HUES48 (cell line): Measurements from ENCODE around the gene ABCB8.

Experiments
- H3K27ac ChIP-seq: one replicate; pipeline ENCODE4 v1.7.0; 2013; ENCODE audit warnings: low read depth, low read length, inconsistent platforms
- H3K27me3 ChIP-seq: 2 replicates; pipeline ENCODE4 v1.6.1; 2013; ENCODE audit warnings: mild to moderate bottlenecking, low read length; ENCODE audit not compliant: control insufficient read depth, insufficient read depth
- H3K36me3 ChIP-seq: 2 replicates; pipeline ENCODE4 v1.6.1; 2013; ENCODE audit warnings: low read length; ENCODE audit not compliant: control insufficient read depth, insufficient read depth
- H3K4me1 ChIP-seq: 2 replicates; pipeline ENCODE4 v1.6.1; 2013; ENCODE audit warnings: mild to moderate bottlenecking, low read length; ENCODE audit not compliant: control insufficient read depth, insufficient read depth
- H3K4me3 ChIP-seq: 2 replicates; pipeline ENCODE4 v1.5.1; 2013; ENCODE audit warnings: mild to moderate bottlenecking, low read depth, low read length
- H3K9ac ChIP-seq: 2 replicates; pipeline ENCODE4 v1.6.1; 2013; ENCODE audit warnings: mild to moderate bottlenecking, low read depth, low read length, moderate library complexity
- H3K9me3 ChIP-seq: 2 replicates; pipeline ENCODE4 v1.6.1; 2013; ENCODE audit warnings: low read length; ENCODE audit not compliant: control insufficient read depth, insufficient read depth

Gene ABCB8

GRCh38 chr7:151028131-151028947, at the start of gene ABCB8:
Gene ABCB8 (plus strand): TSS chr7:151028450. CDS start chr7:151028516, 66 bp downstream.
- H3K9me3 ChIP-seq = no peaks in the 10 kb centered on the region
- H3K27ac ChIP-seq = peak within 1 kb of the TSS; percentile 82
- H3K4me3 ChIP-seq = peak within 1 kb of the TSS; percentile 92
- H3K4me1 ChIP-seq = peaks cover 6% of the 10 kb centered on the region
- no peaks in the 10 kb centered on the region for H3K27me3 ChIP-seq
- H3K36me3 ChIP-seq = no peaks in the 10 kb centered on the region
- H3K9ac ChIP-seq = no peak within 1 kb of the TSS; the same call in 1 of the 2 replicates

DNA sequence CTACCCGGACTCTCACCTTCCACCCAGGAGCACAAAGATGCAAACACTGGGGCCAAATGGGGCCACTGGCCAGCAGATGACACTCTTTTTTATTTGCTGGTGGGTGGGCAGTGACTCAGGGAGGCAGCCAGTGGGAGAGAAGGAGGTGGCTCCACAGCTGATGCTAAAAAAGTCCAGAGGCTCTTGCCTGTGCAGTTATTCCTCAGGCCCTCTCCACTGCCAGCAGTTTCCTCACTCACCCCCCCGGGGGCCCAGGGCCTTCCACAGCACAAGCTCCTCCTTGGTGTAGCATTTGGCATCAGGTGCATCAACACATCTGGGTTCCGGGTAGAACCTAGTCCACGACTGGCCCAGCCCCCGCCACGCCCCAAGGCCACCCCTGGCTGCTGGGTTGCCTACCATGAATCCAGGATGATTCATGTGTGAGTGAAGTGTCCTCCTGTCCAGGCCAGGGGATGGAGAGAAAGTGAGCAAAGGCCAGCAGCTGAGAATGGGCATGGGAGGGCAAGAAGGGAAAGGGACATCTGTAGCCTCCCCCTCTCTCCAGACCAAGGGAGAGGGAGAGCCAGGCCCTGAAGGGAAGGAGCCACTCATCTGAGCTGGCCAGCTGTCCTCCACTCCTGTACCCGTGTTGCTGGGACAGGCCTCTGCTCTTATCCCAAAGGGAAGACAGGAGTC, 48.4 kb upstream of the ABCB8 start:
- H3K36me3 ChIP-seq = no peaks in the 10 kb centered on the region
- H3K4me1 ChIP-seq = peaks cover 39% of the 10 kb centered on the region
- H3K27me3 ChIP-seq = peaks cover 63% of the 10 kb centered on the region
- no peak overlapping the region for H3K27ac ChIP-seq
- no peak overlapping the region for H3K9ac ChIP-seq
- peak overlapping the region; percentile 61 for H3K4me3 ChIP-seq
- H3K9me3 ChIP-seq = no peaks in the 10 kb centered on the region

DNA sequence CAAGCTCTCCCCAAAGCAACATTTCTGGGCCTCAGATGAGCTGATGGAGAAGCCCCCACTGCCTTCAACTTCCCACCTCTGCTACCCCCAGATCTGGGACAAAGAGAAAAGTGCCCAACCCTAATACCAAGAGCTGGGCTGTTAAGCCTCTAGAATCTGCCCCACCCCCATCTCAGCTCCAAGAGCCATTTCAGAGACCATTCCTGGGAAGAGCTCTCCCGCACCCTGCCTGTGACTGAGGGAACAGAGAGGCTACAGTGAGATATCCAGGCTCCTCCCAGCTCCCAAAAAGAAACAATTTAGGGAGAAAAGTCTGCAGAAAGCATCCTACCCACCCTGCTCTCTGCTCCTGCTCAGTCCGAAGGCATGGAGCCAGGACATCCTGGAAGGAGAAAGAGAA, 47.6 kb upstream of the ABCB8 start:
- Histone ChIP-seq H3K4me3 (no peak overlapping the region), H3K4me1 (peaks cover 33% of the 10 kb centered on the region), H3K27me3 (peaks cover 56% of the 10 kb centered on the region)

DNA sequence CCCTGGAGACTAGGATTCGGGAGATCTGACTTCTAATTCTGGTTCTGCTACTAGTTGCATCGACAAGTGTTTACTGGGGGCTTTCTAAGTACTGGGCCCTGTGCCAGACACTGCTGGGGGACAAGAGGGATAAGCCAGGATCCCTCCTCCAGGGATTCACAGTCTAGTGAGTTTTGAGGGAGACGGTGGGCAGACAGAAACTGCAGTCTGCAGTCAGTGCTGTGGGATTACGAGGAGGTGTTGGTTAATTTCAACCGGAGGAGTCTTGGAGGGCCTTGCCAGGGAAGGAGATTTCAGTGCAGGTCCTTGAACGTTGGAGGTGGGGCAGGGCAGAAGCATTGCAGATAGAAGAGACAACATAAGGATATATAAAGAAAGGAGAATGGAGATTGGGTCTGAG, 46.6 kb upstream of the ABCB8 start:
- no peak overlapping the region for H3K27ac ChIP-seq
- H3K4me3 ChIP-seq = no peak overlapping the region
- no peak overlapping the region for H3K9ac ChIP-seq
- no peaks in the 10 kb centered on the region for H3K9me3 ChIP-seq
- peaks cover 25% of the 10 kb centered on the region for H3K4me1 ChIP-seq
- H3K36me3 ChIP-seq = no peaks in the 10 kb centered on the region
- H3K27me3 ChIP-seq = peaks cover 48% of the 10 kb centered on the region

More for the DNA sequence above, 47.6 kb upstream of the ABCB8 start:
- Histone ChIP-seq H3K9ac (no peak overlapping the region), H3K9me3 (no peaks in the 10 kb centered on the region), H3K36me3 (no peaks in the 10 kb centered on the region), H3K27ac (no peak overlapping the region)

- Histone ChIP-seq H3K27me3 (peaks cover 41% of the 10 kb centered on the region), H3K4me3 (no peak overlapping the region), H3K27ac (no peak overlapping the region), H3K36me3 (no peaks in the 10 kb centered on the region), H3K9ac (no peak overlapping the region), H3K9me3 (no peaks in the 10 kb centered on the region), H3K4me1 (peaks cover 18% of the 10 kb centered on the region)
Measured at GRCh38 chr7:150982351-150982750, 45.9 kb upstream of the ABCB8 start.

DNA sequence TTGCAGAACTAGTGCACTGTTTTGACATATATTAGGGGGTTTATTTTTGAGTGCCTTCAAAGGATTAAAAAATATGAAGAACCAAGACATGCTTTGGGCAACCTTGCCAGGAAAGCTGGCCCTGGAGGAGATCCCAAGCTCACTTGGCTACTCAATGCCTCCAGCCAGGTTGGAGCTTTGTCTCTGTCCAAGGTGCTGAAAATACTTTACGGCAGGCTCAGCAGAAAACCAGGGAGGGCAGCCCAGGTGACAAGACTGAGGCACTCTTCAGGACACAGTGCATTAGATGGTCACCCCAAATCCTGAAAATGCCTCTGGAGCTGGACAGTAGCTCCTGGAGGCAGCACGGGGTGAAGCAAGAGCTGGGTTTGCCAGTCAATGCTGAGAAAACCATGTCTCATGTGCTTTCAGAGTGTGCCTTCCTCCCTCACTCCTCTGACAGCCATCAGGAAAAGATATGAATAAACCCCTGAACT, 44.3 kb upstream of the ABCB8 start:
- peaks cover 18% of the 10 kb centered on the region for H3K4me1 ChIP-seq
- no peak overlapping the region for H3K4me3 ChIP-seq
- no peaks in the 10 kb centered on the region for H3K9me3 ChIP-seq
- H3K36me3 ChIP-seq = no peaks in the 10 kb centered on the region
- no peak overlapping the region for H3K9ac ChIP-seq
- H3K27me3 ChIP-seq = peaks cover 39% of the 10 kb centered on the region
- H3K27ac ChIP-seq = no peak overlapping the region

DNA sequence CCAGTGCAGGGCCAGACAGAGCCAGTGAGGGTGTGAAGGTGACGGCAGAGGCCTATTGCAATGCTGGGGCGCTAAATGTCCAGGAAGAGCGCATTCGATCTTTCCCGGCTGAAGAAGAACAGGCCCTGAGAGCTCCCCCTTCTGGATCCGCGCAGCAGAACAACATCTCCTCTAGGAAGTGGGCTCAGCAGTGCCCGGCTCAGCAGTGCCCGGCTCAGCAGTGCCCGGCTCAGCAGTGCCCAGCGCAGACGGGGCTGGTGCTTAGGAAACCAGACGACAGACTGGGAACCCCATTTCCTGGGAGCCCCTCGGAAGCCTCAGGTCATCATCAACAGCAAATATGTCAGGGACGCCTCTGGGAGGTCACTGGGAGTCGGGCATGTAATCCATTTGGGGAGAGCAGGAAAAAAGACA, 42.1 kb upstream of the ABCB8 start:
- H3K4me1 ChIP-seq = peaks cover 4% of the 10 kb centered on the region
- H3K4me3 ChIP-seq = no peak overlapping the region
- H3K9ac ChIP-seq = no peak overlapping the region
- H3K27ac ChIP-seq = no peak overlapping the region
- peaks cover 20% of the 10 kb centered on the region for H3K27me3 ChIP-seq
- H3K9me3 ChIP-seq = no peaks in the 10 kb centered on the region
- H3K36me3 ChIP-seq = no peaks in the 10 kb centered on the region

- no peaks in the 10 kb centered on the region for H3K36me3 ChIP-seq
- H3K4me3 ChIP-seq = no peak overlapping the region
- no peaks in the 10 kb centered on the region for H3K9me3 ChIP-seq
- no peak overlapping the region for H3K27ac ChIP-seq
- peaks cover 16% of the 10 kb centered on the region for H3K27me3 ChIP-seq
- H3K9ac ChIP-seq = no peak overlapping the region
- peaks cover 4% of the 10 kb centered on the region; the same call in 1 of the 2 replicates for H3K4me1 ChIP-seq
Measured at GRCh38 chr7:150986556-150986955, 41.7 kb upstream of the ABCB8 start.

DNA sequence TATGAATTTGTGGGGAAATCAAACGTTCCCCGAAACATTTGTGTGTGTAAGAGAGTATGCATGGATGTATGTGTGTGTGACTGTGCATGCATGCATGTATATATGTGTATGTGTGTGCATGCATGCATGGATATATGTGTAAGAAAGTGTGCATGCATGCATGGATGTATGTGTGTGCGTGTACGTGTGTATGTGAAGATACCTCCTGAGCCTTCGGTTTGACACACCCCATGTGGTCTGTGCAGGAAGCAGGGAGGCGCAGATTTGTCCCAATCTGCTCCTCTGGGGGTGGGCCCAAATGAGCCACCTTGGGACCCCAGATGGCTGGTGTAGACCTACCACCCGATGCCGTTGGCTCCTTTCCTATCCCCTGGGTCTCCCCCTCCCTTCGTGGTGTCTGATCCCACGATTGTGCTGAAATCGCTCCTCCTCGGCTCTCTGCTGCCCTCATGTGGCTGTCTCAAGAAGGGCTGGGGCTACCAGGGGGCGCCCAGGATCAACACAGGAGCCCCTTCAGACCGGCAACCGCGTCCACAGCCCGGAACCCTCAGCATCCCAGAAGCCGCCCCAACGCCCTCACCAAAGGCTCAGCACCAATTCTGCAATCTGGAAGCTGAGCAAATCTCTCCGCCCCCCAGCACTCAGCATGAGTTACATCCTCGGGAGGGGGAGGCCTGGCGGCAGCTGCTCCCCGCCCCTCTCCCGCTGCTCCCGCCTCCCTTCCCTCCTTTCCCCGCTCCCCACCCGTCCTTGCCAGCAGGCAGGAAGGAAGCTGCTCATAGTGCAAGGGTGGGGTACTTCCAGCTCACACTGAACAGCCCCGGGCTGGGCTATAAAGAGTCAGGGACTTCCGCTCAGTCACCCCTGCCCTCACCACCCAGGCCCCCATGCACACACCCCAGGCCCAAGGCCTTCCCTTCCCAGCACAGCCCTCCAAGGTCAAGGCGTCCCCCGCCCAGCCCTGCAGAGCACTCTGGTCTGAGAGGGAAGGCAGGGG, 39.7 kb upstream of the ABCB8 start:
- Histone ChIP-seq H3K27me3 (0 out of 2 replicates have a peak, but pooled peaks cover 2% of the 10 kb centered on the region), H3K36me3 (no peaks in the 10 kb centered on the region), H3K4me1 (peaks cover 4% of the 10 kb centered on the region; the same call in 1 of the 2 replicates), H3K4me3 (peak overlapping the region; percentile 59), H3K9ac (no peak overlapping the region), H3K27ac (no peak overlapping the region), H3K9me3 (no peaks in the 10 kb centered on the region)

GRCh38 chr7:150989456-150989855, 38.8 kb upstream of the ABCB8 start:
- Histone ChIP-seq H3K9me3 (no peaks in the 10 kb centered on the region), H3K4me1 (peaks cover 4% of the 10 kb centered on the region; the same call in 1 of the 2 replicates), H3K27ac (no peak overlapping the region), H3K9ac (no peak overlapping the region), H3K27me3 (no peaks in the 10 kb centered on the region), H3K4me3 (no peak overlapping the region), H3K36me3 (no peaks in the 10 kb centered on the region)
